ENCODE results near the gene ADCY2. TPM values are rescaled to one million over a fixed set of nuclear protein-coding genes. Genes with fewer than 3 reads are reported as not detected.

The ADCY2 gene
- total and polyA plus RNA-seq, 4 donors: 25.4 to 145 (median 71.1) TPM

DNA sequence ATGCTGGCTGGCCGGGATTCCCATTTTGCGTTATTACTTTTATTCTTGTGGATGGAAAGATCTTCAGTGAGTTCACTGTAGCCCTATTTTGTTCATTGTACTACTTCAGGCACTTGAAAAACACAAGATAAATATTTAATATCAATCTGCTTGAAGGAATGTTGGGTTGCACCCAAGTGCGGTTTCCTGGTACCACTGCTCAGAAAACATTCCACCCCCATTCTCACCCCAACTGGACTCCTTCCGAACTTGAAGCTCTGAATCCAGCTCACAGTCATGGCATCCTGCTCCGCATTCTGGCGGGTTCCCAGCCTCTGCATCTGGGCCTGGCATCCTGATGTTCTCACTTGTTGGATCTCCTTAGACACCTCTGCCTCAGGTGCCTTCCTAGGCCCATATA lies 351.8 kb downstream of the ADCY2 start:
- H3K27me3 ChIP-seq (ENCODE audit: control insufficient read depth, insufficient read depth, low read length): no peaks in the 10 kb centered on the region
- H3K4me3 ChIP-seq (ENCODE audit: low read depth, low read length): no peak overlapping the region
- no peak for DNase-seq (ENCODE audit: low read depth in 4 of 6, low spot score in 6 of 6)
- no peaks in the 10 kb centered on the region for H3K9me3 ChIP-seq (ENCODE audit: control insufficient read depth, insufficient read depth, low read length)
- no peak overlapping the region for H3K27ac ChIP-seq (ENCODE audit: low read depth, low read length)
- H3K4me1 ChIP-seq (ENCODE audit: control insufficient read depth, insufficient read depth, low read length): peaks cover 3% of the 10 kb centered on the region
- H3K36me3 ChIP-seq (ENCODE audit: control insufficient read depth, insufficient read depth, low read length): no peaks in the 10 kb centered on the region
- 95% methylated on average over 4 of the region's 6 CpGs for WGBS (ENCODE audit: insufficient coverage)

DNA sequence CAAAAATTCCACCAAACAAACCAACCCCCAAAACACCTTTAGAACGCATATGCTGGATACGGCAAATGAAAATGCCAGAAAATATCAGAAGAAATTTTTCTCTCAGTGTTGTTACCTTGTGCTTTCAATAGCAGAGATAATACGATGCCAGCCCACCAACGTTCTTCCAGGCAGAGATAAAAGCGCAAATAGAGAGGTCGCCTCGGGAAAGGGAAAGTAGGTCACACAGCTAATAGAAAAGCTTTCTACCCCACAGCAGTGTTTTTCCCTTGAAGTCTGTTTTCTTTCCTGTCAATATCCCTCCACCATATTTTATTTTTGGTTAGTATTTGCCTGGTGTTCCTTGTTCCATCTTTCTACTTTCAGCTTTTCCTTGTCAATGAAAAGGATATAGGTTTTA lies 353.7 kb downstream of the ADCY2 start:
- H3K4me1 ChIP-seq (ENCODE audit: control insufficient read depth, insufficient read depth, low read length): peaks cover 3% of the 10 kb centered on the region
- H3K27me3 ChIP-seq (ENCODE audit: control insufficient read depth, insufficient read depth, low read length): no peaks in the 10 kb centered on the region
- no peaks in the 10 kb centered on the region for H3K36me3 ChIP-seq (ENCODE audit: control insufficient read depth, insufficient read depth, low read length)
- WGBS (ENCODE audit: insufficient coverage): 86% methylated on average over 2 of the region's 7 CpGs
- H3K9me3 ChIP-seq (ENCODE audit: control insufficient read depth, insufficient read depth, low read length): no peaks in the 10 kb centered on the region
- no peak overlapping the region for H3K4me3 ChIP-seq (ENCODE audit: low read depth, low read length)
- H3K27ac ChIP-seq (ENCODE audit: low read depth, low read length): no peak overlapping the region
- no peak for DNase-seq (ENCODE audit: low read depth in 4 of 6, low spot score in 6 of 6)

DNA sequence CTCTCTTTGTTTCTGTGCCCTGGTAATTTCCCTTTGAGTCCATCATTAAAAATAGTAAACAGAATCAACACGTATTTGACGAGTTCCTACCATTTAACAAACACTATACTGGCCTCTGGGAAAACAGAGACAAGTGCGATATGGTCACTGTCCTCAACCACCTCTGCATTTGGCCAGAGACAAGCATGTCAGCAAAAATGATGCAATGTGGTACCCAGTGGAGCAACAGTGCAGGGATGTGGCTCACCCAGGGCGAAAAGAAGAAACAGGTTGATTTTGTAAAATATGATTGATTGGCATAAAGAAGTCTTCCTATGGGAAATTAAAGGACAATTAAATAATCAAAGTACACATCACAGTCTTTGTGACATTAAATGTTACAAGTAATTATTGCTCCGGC lies 355.9 kb downstream of the ADCY2 start:
- no peaks in the 10 kb centered on the region for H3K9me3 ChIP-seq (ENCODE audit: control insufficient read depth, insufficient read depth, low read length)
- DNase-seq (ENCODE audit: low read depth in 4 of 6, low spot score in 6 of 6): no peak
- WGBS (ENCODE audit: insufficient coverage): 94% methylated on average over 3 of the region's 5 CpGs
- no peak overlapping the region for H3K4me3 ChIP-seq (ENCODE audit: low read depth, low read length)
- H3K27me3 ChIP-seq (ENCODE audit: control insufficient read depth, insufficient read depth, low read length): no peaks in the 10 kb centered on the region
- H3K36me3 ChIP-seq (ENCODE audit: control insufficient read depth, insufficient read depth, low read length): peaks cover 3% of the 10 kb centered on the region
- H3K4me1 ChIP-seq (ENCODE audit: control insufficient read depth, insufficient read depth, low read length): no peaks in the 10 kb centered on the region
- no peak overlapping the region for H3K27ac ChIP-seq (ENCODE audit: low read depth, low read length)

DNA sequence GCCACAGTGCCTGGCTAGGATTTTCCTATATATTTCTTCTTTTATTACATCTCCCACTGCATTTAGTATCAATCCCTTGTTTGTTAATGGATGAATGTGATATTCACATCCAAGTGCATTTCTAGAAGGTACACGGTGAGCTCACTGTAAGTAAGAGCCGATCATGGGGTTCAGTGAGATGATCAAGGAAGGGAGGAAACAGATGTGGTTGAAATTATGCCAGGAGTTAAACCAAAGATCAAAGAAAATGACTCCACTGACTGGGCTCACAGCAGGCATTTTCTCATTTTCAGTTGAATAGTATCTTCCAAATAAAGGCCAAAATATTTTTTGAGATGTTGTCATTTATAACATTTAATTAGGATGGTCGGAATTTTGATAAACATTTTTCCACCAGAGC lies 357.2 kb downstream of the ADCY2 start:
- Histone ChIP-seq H3K9me3 (ENCODE audit: control insufficient read depth, insufficient read depth, low read length) (no peaks in the 10 kb centered on the region), H3K4me3 (ENCODE audit: low read depth, low read length) (no peak overlapping the region), H3K27me3 (ENCODE audit: control insufficient read depth, insufficient read depth, low read length) (no peaks in the 10 kb centered on the region), H3K4me1 (ENCODE audit: control insufficient read depth, insufficient read depth, low read length) (no peaks in the 10 kb centered on the region), H3K27ac (ENCODE audit: low read depth, low read length) (no peak overlapping the region), H3K36me3 (ENCODE audit: control insufficient read depth, insufficient read depth, low read length) (peaks cover 9% of the 10 kb centered on the region)
- 61% methylated on average over 2 of the region's 3 CpGs for WGBS (ENCODE audit: insufficient coverage)
- no peak for DNase-seq (ENCODE audit: low read depth in 4 of 6, low spot score in 6 of 6)

DNA sequence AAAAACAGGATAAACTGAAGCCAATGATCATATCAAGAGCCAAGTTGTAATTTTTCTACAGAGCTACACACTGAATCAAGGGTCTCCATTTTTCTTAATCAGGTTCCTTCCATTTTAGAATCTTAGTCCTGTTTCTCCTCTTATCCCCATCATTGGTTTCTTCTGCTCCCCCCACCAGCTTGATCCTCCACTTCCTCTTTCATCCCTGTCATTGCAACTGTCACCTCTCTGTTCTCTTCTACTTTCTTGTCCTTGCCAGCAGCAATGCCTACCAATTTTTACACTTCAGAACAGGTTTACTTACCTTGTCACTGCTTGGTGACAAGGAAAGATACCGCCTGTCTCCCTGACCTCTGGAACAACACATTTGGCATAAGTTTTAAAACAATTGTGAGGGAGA lies 357.7 kb downstream of the ADCY2 start:
- H3K27me3 ChIP-seq (ENCODE audit: control insufficient read depth, insufficient read depth, low read length): no peaks in the 10 kb centered on the region
- no peaks in the 10 kb centered on the region for H3K4me1 ChIP-seq (ENCODE audit: control insufficient read depth, insufficient read depth, low read length)
- WGBS (ENCODE audit: insufficient coverage): no CpG with 5 or more reads among the region's 1 CpG
- no peaks in the 10 kb centered on the region for H3K9me3 ChIP-seq (ENCODE audit: control insufficient read depth, insufficient read depth, low read length)
- no peak overlapping the region for H3K27ac ChIP-seq (ENCODE audit: low read depth, low read length)
- DNase-seq (ENCODE audit: low read depth in 4 of 6, low spot score in 6 of 6): no peak
- H3K4me3 ChIP-seq (ENCODE audit: low read depth, low read length): no peak overlapping the region
- peaks cover 9% of the 10 kb centered on the region for H3K36me3 ChIP-seq (ENCODE audit: control insufficient read depth, insufficient read depth, low read length)

DNA sequence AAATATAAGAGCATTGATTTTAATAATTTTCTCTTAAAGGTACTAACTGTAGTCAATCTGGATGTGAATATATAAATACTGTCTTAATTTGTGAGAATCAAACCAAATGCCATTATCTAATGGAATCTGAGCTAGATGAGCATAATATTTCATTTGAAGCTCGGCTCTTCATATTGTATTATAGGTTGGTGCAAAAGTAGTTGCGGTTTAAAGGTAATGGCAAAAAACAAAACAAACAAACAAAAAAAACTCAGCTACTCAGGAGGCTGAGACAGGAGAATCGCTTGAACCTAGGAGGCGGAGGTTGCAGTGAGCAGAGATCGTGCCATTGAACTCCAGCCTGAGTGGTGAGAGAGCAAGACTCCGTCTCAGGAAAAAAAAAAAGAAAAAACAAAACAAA lies 358.6 kb downstream of the ADCY2 start:
- no peaks in the 10 kb centered on the region for H3K4me1 ChIP-seq (ENCODE audit: control insufficient read depth, insufficient read depth, low read length)
- H3K27me3 ChIP-seq (ENCODE audit: control insufficient read depth, insufficient read depth, low read length): no peaks in the 10 kb centered on the region
- no peak overlapping the region for H3K4me3 ChIP-seq (ENCODE audit: low read depth, low read length)
- H3K27ac ChIP-seq (ENCODE audit: low read depth, low read length): no peak overlapping the region
- H3K36me3 ChIP-seq (ENCODE audit: control insufficient read depth, insufficient read depth, low read length): peaks cover 12% of the 10 kb centered on the region
- no peaks in the 10 kb centered on the region for H3K9me3 ChIP-seq (ENCODE audit: control insufficient read depth, insufficient read depth, low read length)
- no peak for DNase-seq (ENCODE audit: low read depth in 4 of 6, low spot score in 6 of 6)
- whole genome bisulfite sequencing (ENCODE audit: insufficient coverage): no CpG with 5 or more reads among the region's 6 CpGs

DNA sequence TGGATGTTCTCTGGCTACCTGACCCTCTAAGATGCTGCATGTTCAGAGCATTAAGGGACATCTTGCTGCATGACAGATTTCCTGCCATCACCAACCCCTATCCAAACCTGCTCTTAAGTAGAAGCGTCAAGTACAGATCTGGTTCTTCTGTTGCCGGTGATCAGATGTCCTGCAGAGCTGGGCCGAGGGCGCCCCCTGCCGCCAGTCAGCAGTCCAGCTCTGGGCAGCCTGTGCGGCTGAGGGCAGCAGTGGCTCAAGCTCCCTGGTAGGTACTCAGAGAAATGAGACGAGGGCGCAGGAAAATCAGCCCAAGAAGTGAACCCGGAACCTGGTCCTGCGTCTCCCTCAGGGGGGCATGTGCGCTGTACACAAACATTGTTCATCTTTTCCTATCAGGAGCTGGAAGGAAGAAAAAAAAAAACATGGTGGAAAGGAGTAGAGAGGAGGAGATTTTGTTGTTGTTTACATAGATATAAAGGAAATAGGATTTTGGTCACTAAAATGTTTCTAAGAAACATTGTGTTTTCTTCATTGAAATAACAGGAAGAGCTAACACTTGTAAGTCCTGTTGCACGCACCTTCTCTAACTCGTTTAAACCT lies 359.2 kb downstream of the ADCY2 start:
- H3K27ac ChIP-seq (ENCODE audit: low read depth, low read length): no peak overlapping the region
- DNase-seq (ENCODE audit: low read depth in 4 of 6, low spot score in 6 of 6): peak in 4 of 6 donors; percentile 24 to 79 (median 52)
- no peaks in the 10 kb centered on the region for H3K9me3 ChIP-seq (ENCODE audit: control insufficient read depth, insufficient read depth, low read length)
- H3K36me3 ChIP-seq (ENCODE audit: control insufficient read depth, insufficient read depth, low read length): peaks cover 12% of the 10 kb centered on the region
- no peaks in the 10 kb centered on the region for H3K27me3 ChIP-seq (ENCODE audit: control insufficient read depth, insufficient read depth, low read length)
- 34% methylated on average over 9 of the region's 13 CpGs for WGBS (ENCODE audit: insufficient coverage)
- H3K4me3 ChIP-seq (ENCODE audit: low read depth, low read length): no peak overlapping the region
- H3K4me1 ChIP-seq (ENCODE audit: control insufficient read depth, insufficient read depth, low read length): no peaks in the 10 kb centered on the region

DNA sequence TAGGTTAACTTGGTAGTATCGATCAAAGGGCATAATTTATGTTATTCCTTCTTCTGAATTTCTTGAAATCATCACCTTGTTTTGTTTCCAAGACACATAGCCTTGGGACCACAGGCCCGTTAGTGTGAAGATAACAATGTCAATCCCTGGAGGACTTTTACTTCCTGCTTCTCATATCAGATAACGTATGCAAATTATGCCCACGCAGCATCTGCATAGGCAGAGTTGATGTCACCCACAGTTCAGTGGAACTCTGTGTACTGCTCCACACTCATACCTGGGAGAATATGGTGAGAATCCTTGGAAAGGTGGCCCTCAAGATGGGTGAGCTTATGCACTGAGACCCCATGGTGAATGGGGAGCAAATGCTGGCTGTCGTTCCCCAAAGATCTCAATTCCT lies 360.0 kb downstream of the ADCY2 start:
- no peak for DNase-seq (ENCODE audit: low read depth in 4 of 6, low spot score in 6 of 6)
- Histone ChIP-seq H3K27me3 (ENCODE audit: control insufficient read depth, insufficient read depth, low read length) (no peaks in the 10 kb centered on the region), H3K9me3 (ENCODE audit: control insufficient read depth, insufficient read depth, low read length) (no peaks in the 10 kb centered on the region), H3K36me3 (ENCODE audit: control insufficient read depth, insufficient read depth, low read length) (peaks cover 12% of the 10 kb centered on the region), H3K4me3 (ENCODE audit: low read depth, low read length) (no peak overlapping the region), H3K4me1 (ENCODE audit: control insufficient read depth, insufficient read depth, low read length) (no peaks in the 10 kb centered on the region), H3K27ac (ENCODE audit: low read depth, low read length) (no peak overlapping the region)
- WGBS (ENCODE audit: insufficient coverage): 70% methylated on average over 2 of the region's 5 CpGs

DNA sequence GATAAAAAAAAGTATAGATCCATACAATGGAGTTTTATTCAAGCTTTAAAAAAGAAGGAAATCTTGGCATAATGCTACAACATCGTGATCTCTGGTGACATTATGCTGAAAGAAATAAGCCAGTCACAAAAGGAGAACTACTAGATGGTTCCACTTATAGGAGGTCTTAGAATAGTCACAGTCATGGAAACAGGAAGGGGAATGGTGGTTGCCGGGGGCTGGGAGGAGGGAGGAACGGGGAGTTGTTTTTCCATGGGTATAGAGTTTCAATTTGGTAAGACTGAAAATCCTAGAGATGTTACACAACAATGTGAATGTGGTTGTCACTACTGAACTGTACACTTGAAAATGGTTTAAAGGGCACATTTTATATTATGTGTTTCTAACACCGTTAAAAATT lies 360.5 kb downstream of the ADCY2 start:
- H3K9me3 ChIP-seq (ENCODE audit: control insufficient read depth, insufficient read depth, low read length): no peaks in the 10 kb centered on the region
- peaks cover 12% of the 10 kb centered on the region for H3K36me3 ChIP-seq (ENCODE audit: control insufficient read depth, insufficient read depth, low read length)
- no peak for DNase-seq (ENCODE audit: low read depth in 4 of 6, low spot score in 6 of 6)
- H3K27ac ChIP-seq (ENCODE audit: low read depth, low read length): no peak overlapping the region
- no peaks in the 10 kb centered on the region for H3K4me1 ChIP-seq (ENCODE audit: control insufficient read depth, insufficient read depth, low read length)
- H3K27me3 ChIP-seq (ENCODE audit: control insufficient read depth, insufficient read depth, low read length): no peaks in the 10 kb centered on the region
- WGBS (ENCODE audit: insufficient coverage): 68% methylated on average over 3 of the region's 4 CpGs
- H3K4me3 ChIP-seq (ENCODE audit: low read depth, low read length): no peak overlapping the region

DNA sequence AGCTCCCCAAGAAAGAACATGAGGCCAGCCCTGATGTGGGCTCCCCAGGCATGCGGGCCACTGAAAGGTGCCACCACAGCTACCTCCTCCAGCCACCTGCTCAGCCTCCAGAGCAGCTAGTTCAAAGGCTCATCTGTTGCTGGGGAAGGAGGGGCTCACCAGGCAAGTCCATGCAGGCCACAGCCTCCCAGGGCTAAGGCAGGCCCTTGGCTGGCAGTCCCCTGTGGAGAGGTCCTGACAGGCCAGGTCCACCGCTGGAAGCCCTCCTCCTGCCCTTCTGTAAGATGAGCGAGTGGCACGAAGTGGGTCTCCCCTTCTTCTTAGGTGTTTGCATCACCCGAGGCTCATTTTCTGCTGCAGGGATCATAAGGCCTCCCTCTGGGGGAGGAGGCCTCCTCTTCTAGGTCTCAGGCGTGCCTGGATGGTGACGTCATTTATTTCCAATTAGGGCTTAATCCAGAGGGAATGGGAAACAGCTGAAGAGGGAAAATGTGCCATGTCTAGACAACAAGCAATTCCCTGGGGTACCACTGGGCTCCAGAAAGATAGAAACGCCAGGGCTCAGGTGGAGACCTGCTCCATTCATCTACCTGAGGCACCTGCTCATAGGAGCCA lies 363.4 kb downstream of the ADCY2 start:
- DNase-seq (ENCODE audit: low read depth in 4 of 6, low spot score in 6 of 6): no peak
- 90% methylated on average over 4 of the region's 8 CpGs for WGBS (ENCODE audit: insufficient coverage)
- H3K9me3 ChIP-seq (ENCODE audit: control insufficient read depth, insufficient read depth, low read length): no peaks in the 10 kb centered on the region
- no peak overlapping the region for H3K4me3 ChIP-seq (ENCODE audit: low read depth, low read length)
- H3K27me3 ChIP-seq (ENCODE audit: control insufficient read depth, insufficient read depth, low read length): no peaks in the 10 kb centered on the region
- H3K4me1 ChIP-seq (ENCODE audit: control insufficient read depth, insufficient read depth, low read length): peaks cover 8% of the 10 kb centered on the region
- H3K36me3 ChIP-seq (ENCODE audit: control insufficient read depth, insufficient read depth, low read length): peaks cover 12% of the 10 kb centered on the region
- no peak overlapping the region for H3K27ac ChIP-seq (ENCODE audit: low read depth, low read length)
